Stimulated activated CD8-positive, alpha-beta memory T cell treated with anti-CD3 and anti-CD28 coated beads, Interleukin-4, amount 100 ng/mL, for 24 hours (primary cell): ENCODE measurements around the gene VAV2.
"Not testable (repeated sequence)": the region's sequence is repeated elsewhere in the genome, so short reads cannot be mapped to it uniquely, and the experiment has no call there.

Source experiments
- DNase-seq: peaks from one replicate; pipeline ENCODE4 v3.0.0-alpha.2; 2020; ENCODE audit warnings: low read depth

VAV2 gene

DNA sequence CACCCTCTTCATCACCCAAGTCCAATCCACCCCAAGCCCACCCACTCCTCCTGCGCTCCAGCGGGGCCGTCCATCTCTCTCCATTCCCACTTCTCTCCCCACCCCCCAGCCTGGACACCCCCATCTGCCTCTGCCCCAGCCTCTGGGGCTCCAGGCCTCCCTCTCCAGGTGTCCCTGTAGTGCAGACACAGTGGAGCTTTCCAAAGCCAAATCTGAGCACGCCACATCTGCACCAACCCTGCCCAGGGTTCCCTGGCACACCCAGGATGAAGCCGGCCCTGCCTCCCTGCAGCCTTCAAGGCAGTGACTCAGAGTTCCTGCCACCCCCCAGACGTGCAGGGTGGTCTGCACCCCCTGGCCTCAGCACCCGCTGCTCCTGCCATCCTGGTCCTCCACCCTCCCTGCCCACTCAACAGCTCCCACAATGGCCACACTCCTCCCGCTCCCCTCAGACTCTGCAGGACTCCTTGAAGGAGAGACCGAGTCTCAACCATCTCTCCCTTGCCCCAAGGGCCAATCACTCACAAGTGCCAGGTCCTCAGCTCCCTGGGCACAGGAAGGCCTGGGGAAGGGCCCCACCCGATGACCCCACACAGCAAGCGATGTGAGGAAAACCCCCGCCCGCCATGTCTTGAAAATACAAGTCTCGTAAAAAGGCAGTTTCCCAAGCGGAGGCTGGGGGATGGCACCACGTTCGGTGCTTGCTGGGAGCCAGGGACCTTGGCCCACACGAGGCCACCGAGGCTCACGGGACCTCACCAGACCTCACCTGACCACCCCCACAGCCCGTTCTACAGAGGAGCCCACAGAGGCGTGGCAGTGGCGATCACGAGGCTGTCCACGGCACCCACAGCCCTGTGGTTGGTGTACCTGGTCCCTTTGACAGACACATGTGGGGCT is 22.2 kb downstream of the VAV2 start:
- DNase-seq = no peak

DNA sequence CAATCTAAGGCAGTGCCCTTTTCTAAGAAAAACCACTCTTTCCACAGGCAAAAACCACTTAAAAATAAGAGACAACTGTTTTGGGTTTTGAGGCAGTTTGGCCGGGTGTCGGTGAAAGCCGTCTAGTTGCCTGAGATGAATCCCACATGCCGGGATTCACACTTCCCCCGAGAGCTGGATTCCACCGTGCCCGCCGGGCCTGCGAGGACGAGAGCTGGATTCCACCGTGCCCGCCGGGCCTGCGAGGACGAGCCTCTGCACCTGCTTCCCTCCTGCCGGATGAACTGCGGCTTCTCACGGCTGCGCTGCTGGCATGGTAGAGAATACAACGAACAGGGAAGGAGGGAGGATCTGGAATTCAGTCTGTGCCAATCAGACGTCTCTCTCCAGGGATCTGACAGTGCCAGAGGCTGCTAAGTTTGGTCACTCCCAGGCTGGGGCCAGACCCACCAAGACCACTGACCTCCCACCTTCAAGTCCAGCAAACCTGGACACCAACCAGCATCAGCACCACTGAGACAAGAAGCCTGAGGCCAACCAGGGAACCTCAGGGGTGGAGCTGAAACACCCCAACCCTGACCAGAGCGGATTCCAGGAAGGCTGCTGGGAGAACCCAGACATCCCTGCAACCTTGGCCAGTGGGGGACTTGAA is 23.0 kb downstream of the VAV2 start:
- no peak for DNase-seq

DNA sequence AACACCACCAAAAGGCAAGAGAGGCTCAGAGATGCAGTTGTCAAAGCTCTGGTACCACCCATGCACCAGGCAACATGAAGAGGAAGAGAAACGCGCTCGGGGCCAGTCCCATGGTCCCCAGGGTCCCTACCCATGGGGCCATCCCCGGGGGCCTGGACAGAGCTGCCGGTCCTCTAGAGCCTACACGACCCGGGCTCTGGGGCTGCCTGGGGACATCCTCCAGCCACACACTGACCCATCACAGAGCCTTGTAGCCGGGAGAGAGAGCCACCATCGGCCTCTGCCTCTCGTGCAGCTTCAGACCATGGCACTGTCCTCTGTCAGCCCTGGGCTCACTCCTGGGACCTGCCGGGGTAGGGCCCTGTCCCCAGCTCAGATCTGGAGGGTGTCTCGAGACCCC is 23.7 kb downstream of the VAV2 start:
- no peak for DNase-seq

DNA sequence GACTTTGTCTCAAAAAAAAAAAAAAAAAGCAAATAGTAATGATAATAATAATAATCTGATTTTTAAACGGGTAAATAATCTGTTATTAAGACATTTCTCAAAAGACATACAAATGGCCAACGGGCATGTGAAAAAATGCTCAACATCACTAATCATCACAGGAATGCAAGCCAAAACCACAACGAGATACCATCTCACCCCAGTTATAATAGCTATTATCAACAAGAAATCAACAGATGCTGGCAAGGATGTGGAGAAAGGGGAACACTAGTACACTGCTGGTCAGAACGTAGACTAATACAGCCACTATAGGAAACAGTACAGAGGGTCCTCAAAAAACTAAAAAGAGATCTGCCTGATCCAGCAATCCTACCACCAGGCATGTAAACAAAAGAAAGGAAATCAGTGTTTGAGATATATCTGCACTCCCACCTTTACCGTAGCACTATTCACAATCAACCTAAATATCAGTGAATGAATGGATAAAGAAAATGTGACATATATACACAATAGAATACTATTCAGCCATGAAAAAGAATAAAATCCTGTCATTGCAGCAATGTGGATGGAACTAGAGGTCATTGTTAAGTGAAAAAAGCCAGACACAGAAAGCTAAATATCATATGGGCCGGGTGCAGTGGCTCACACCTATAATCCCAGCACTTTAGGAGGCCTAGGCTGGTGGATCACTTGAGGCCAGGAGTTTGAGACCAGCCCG is 24.9 kb downstream of the VAV2 start:
- DNase-seq = no peak

DNA sequence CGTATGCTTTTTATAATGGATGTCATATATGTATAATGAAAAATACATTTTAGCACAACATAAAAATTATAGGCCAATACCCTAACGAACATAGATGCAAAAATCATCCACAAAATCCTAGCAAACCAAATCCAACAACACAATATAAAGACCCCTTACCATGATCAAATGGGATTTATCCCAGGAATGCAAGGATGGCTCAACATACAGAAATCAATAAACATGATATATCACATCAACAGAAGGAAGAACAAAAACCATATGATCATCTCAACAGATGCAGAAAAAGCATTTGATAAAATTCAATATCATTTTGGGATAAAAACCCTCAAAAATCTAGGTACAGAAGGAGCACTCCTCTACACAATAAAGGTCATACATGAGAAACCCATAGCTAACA is 27.7 kb downstream of the VAV2 start:
- DNase-seq = no peak

DNA sequence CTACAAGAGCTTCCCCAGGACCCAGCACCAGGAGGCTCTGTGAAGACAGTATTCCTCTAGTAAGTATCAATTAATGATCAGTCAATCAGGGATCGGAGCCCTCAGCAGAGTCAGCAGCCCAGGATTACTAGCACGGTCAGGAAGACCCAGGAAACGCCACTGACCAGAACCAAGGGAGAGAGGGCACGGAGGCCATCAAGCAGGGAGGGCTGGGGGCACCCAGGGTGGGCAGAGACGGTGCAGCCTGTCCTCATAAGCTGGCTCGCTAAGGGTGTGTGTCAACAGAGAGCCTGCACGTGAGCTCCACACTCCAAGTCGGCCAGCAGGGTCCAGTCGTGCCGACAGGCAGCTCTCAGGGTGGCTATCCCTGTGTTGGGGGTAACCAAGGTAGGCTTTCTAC is 29.0 kb downstream of the VAV2 start:
- DNase-seq = no peak

DNA sequence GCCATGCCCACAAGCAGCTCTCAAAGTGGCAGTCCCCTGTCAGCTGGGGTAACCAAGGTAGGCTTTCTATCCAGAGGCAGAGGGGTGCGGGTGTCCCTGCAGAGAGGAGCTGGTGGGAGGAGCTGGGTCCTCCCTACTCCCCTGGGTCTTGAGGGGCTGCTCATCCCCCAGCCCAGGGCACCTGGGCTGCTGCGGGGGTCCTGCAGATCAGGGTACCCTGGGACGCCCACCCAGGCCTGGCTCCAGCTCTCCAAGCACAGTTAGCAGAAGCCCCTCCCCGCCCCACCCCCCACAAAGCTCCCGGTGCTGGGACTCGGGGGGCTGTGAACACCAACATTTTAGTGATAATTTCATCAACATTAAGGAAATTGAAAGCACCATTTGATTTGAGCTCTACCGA is 29.8 kb downstream of the VAV2 start:
- DNase-seq = no peak

DNA sequence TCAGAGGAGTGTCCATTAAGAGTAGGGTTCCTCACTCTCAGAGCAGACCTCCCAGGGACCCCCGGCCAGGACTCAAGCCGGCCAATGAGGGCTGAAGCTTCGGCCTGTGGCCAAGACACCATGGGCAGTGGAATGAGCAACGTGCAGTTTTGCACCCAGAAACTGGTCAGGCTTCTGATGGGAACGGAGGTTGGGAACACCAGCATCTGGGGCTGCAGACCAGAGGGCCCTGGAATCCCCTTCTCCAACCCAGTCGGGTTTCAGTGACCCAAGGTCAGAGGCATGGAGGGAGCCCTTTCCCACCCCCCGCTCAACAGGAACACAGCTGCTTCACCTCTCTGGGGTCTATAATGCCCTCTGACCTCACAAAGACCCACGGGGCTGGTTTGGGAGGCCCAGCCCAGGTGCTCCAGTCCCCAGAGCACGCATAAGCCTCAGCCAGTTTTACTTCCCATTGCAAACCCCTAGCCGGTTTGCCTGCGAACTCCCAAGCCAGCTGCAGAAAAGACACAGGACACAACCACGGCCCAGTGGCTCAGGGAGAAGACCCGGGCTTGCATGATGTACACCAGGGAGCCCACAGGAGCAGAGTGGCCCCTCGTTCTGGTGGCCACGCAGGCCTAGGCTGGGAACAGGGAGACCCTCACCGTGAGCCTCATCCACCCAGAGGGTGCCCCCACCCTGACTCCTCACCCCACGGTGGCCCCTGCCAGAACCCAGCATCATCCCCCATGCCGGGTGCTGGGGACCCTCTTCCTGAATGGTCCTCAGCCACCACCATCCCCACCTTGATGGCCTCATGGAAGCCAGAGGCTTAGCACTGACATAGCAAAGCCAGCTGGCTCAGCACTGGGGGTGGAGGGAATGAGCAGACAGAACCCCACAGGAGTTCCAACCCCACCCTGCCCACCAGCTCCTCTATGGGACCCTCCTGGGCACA is 30.6 kb downstream of the VAV2 start:
- no peak for DNase-seq

DNA sequence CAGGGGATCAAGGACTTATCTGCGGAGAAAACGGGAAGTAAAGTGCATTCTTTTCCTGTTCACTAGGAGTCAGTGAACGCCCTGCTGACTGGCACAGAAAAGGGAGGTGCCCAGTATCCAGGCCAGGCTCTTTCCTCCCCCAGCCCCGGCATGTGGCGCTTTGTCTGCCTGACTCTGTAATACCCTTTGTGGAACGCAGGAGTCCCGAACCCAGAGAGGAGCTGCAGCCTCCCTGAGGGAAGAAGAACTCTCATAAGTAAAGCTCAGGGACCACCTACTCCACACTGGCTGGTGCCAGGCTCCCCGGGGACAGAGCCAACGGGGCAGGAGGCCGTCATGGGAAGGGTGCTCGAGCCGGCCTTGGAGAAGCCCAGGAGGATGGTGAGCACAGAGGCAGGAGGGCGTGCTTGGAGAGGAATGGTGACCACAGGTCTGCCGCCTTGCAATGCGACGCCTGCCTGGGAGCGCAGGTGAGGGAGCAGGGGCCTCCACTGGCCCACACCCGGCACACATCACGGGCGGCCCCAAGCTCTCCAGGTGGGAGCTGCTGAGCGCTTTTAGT is 31.5 kb downstream of the VAV2 start:
- no peak for DNase-seq

DNA sequence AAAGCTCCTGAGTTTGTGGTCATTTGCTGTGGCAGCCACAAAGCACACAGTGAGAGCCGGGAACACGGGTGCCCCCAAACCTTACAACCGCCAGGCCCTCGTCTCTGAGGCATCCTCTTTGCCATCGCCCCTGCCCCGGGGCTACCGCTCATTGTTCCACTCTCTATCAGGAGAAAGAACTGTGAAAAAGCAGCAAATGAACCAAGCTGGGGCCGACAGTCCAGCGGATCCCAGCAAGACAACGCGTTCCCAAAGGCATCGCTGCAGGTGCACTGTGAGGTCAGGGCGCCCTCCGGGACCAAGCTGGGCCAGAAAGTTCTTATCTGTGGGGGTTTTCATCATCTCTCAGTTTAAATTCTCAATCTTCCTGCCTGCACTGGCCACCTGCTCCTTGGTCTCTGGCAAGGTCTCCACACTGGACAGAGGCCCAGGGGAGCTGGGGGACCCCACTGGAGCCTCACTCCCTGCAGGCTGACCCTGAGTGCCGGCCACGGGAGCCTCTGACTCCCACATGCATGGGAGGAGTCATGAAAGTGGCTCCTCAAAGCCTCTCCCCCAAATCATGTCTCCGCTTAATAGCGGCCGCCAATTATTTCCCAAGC is 32.1 kb downstream of the VAV2 start:
- no peak for DNase-seq

DNA sequence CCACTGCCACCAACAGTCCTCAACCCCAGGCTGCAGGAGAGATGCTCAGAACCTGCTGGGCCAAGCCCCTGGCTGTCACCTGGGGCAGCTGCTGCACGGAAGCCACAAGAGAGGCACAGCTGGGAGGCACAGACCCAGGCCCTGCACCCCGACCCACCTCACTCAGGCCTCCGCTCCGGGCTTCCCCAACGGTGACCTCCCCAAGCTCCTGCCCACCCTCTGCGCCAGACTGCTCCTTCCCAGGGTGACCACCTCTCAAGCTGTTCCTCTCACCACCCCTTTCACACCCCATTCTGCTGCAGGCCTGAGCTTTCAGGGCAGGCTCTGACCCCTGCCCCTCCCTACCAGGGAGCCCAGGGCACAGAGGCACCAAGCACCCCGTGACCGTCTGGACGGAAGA is 33.0 kb downstream of the VAV2 start:
- no peak for DNase-seq

DNA sequence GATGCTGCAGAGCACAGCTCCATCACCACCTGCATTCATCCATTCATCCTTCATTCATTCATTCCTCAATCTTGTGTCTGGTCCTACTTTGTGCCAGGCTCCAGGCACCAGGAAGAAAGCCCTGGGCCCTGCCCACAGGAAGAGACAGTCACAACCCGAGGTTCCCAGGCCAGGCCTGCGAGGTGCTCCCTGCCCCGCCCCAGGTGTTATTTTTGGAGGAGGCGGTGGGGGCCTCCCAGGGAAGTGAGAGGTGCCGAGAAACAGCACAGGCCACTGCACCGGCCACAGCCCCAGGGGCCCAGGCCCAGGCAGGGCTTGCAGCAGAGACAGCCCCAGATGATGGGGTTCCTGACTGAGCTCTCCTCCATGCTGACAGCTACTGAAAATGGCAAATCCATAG is 33.4 kb downstream of the VAV2 start:
- no peak for DNase-seq

DNA sequence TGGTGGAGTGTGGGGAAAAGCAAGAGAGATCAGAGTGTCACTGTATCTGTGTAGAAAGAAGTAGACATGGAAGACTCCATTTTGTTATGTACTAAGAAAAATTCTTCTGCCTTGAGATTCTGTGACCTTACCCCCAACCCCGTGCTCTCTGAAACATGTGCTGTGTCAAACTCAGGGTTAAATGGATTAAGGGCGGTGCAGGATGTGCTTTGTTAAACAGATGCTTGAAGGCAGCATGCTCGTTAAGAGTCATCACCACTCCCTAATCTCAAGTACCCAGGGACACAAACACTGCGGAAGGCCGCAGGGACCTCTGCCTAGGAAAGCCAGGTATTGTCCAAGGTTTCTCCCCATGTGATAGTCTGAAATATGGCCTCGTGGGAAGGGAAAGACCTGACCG is 34.4 kb downstream of the VAV2 start:
- not testable (repeated sequence) for DNase-seq

DNA sequence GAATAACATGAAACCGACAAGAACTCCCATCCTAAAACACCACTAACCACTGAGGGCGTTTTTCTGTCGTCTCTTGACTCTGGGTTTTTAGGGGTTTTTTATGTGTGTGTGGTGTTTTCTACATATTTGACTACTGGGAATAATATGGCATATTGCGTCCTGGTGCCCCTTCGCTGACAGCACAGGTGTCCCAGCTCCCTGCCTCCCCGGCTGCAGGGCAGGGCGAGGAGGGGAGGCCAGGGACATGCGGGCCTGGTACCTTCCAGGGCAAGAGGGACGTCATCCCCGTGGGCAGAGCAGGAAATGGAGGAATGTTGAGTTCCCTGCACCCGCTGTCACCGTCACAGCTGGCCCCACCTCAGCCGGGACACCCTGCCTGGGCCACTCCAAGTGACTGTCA is 34.8 kb downstream of the VAV2 start:
- DNase-seq = no peak

DNA sequence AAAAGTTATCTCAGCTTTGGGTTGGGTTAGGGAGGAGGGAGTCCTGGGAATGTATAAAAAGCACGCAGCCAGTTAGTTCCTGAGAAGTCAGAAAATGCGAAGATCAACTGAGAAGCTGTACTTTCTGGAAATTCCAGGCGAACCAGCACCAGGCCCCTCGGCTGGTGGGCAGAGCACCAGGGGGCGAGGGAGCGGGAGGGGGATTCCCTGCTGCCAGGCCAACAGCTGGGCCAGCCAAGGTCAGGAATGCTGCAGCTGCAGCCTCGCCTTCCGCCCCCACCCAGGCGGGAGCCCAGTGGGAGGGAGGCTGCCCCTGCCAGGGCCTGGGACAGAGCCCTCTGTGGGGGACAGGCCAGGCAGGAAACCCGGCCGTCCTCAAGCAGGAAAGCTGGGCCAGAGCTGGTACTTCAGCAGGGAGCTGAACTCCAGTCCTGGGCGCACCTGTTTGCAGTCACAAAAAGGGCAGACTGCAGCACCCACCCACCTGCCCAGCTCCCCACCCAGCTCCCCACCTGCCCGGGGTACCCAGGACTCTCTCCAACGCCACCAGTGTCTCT is 35.5 kb downstream of the VAV2 start:
- DNase-seq = no peak

DNA sequence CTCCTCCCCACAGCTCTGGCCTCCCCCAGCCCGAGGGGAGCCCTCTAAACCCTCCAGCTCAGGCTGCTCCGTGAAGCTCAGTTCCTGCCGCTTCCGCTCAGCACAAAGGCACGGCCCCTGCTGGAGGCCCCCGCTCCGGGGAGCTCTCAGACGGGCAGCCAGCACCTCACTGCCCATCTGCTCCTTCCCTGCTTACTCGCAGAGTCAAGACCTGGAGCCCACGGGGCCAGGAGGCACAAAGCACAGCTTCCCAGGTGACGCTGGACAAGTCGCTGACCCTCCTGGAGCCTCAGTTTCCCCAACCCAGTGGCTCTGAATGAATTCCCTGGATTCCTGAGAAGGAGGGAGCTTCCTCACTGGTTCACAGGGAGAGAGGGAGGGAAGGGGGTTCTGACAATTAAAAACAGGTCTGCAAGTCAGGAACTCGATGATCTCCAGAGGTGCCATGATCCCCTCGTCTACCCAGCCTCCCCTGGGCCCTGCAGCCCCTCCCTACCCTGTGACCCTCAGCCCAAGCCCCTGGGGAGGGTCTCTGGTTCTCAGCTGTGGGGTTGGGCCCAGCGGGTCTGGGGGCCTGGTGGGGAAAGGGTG is 36.2 kb downstream of the VAV2 start:
- no peak for DNase-seq

DNA sequence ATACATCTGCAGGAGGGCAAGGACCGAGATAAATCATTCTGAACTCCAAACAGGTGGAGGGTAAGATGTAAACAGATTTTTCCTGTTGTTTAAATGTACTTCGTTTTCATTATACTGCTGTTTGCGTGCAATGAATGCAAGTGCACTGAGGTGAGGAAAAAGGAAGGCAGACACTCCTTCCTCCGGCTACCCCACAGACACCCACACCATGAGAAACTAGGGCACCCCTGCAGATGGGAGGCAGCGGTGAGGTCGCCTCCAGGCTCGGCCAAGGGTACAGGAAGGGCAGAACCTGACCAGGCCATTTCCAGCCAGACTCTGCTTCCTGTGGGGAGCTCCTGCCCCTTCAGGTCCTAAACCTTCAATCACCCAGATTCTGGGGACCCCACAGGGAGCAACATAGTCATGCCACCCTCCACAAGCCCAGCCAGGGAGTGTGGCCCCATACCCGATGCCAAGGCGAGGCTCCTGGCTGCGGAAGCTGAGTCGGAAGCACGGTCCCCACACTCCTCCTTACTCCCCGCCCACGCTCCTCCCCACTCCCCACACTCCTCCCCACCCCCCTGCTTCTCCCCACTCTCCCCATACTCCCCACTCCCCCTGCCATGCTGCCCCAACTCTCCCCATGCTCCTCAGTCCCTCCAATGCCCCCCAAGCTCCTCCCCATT is 37.1 kb downstream of the VAV2 start:
- DNase-seq = no peak

DNA sequence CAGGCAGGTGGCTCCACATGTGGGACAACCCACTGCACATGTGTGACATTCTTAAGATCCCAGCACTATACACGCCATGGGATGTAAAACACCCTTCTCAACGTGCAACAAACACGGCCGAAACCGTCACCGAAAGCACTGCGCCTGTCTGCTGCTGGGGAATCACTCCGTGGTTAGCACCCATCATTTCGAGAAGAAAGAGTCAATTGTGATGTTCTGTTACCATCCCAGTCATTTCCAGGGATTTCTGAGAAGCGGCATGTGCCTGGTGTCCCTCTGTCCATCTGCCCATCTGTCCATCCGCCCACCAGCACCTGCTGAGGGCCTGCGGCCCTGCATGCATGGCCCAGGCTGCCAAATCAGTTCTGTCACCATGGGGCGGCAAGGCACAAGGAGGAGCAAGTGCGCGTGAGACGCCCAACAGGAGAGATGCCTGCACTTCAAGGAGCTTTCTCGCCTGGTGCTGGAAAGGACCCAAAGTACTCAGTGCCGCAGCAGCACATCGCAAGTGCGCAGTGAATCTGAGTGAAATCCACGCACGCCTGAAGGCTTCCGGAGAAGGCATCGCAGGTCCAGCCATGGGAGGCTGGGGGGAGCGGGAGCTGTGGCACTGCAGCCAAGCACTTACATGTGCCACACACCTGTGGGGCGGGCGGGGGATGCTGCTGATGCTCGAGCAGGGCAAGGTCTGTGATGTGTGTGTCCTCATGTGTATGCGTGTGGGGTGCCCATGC is 38.0 kb downstream of the VAV2 start:
- no peak for DNase-seq

DNA sequence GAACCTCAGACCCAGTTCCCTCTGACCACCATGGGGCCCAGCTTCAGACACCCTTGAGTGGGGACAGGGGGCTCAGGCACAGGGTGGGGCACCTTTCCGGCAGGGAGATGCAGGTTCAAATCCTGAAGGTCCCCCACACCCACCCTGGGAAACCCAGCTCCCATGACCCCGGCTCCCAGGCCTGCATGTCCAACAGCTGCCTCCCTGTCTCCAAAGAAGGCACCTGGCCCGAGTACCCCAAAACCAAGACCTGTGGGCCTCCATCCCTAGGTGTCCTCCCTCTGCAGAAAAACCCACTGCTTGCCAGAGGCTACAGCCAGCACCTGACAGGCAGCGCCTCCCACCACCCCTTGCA is 38.5 kb downstream of the VAV2 start:
- no peak for DNase-seq
